HEK293T (cell line): ENCODE results near the gene ATP1A2.

ENCODE experiments used
- ARNT ChIP-seq: fragments of 450-650 bp; IDR thresholded peaks from 2 replicates; pipeline ENCODE4 v1.6.1; 2017; ENCODE audit warnings: mild to moderate bottlenecking
- BHLHE40 ChIP-seq: fragments of 450-650 bp; IDR thresholded peaks from 2 replicates; pipeline ENCODE4 v1.6.1; 2016; ENCODE audit warnings: mild to moderate bottlenecking, moderate library complexity, borderline replicate concordance
- CTBP1 ChIP-seq: fragments of 450-650 bp; IDR thresholded peaks from 2 replicates; pipeline ENCODE4 v1.6.1; 2016; ENCODE audit warnings: borderline replicate concordance
- FOXK2 ChIP-seq: fragments of 450-650 bp; IDR thresholded peaks from 2 replicates; pipeline ENCODE4 v1.6.1; 2016; ENCODE audit warnings: mild to moderate bottlenecking
- FOXM1 ChIP-seq: fragments of 450-650 bp; IDR thresholded peaks from 2 replicates; pipeline ENCODE4 v1.6.1; 2017; ENCODE audit warnings: mild to moderate bottlenecking, borderline replicate concordance
- SUZ12 ChIP-seq: fragments of 450-650 bp; IDR thresholded peaks from 2 replicates; pipeline ENCODE4 v1.6.1; 2016; ENCODE audit warnings: mild to moderate bottlenecking

GRCh38 chr1:160143695-160144094, 28.1 kb downstream of the ATP1A2 start:
- TF ChIP-seq BHLHE40 (no peak), FOXK2 (no peak), SUZ12 (no peak), FOXM1 (no peak), CTBP1 (no peak), ARNT (no peak)
